Chondrocyte (in vitro differentiated cells): ENCODE measurements around the gene MCHR2. TPM values are rescaled to one million over a fixed set of nuclear protein-coding genes. Genes with fewer than 3 reads are reported as not detected.

ENCODE experiments used
- DNase-seq: peaks from one replicate; pipeline ENCODE4 v3.0.0; 2021; ENCODE audit warnings: mixed read lengths, low spot score
- H3K27ac Mint-ChIP-seq: one replicate; pipeline ENCODE4 v1.8.0; 2021; ENCODE audit warnings: mild to moderate bottlenecking, moderate library complexity, mixed read lengths; ENCODE audit not compliant: unreplicated experiment
- H3K27me3 Mint-ChIP-seq: 2 replicates; pipeline ENCODE4 v1.8.0; 2021; ENCODE audit warnings: low read depth, mixed read lengths
- H3K36me3 Mint-ChIP-seq: 2 replicates; pipeline ENCODE4 v1.8.0; 2021; ENCODE audit warnings: low read depth, mixed read lengths
- H3K4me1 Mint-ChIP-seq: 2 replicates; pipeline ENCODE4 v1.8.0; 2021; ENCODE audit warnings: low read depth, mild to moderate bottlenecking, mixed read lengths
- H3K4me3 Mint-ChIP-seq: one replicate; pipeline ENCODE4 v1.8.0; 2021; ENCODE audit warnings: mild to moderate bottlenecking, moderate library complexity, mixed read lengths; ENCODE audit not compliant: unreplicated experiment
- H3K9me3 Mint-ChIP-seq: 2 replicates; pipeline ENCODE4 v1.8.0; 2021; ENCODE audit warnings: low read depth, mixed read lengths
- CTCF ChIP-seq: fragments of 200-600 bp; sonication (generic); IDR thresholded peaks from 2 replicates; pipeline ENCODE4 v1.5.0; 2021; ENCODE audit warnings: antibody characterized with exemption, mild to moderate bottlenecking, moderate library complexity
- total RNA-seq: library from RNA; stranded (reverse); gene quantifications from 3 replicates; pipeline ENCODE4 v1.2.1, GENCODE V29; 2021

The MCHR2 gene
- total RNA-seq, 1 donor from 2014 or later = not detected

- Mint-ChIP-seq H3K27me3 (peaks cover 16% of the 10 kb centered on the region), H3K9me3 (no peaks in the 10 kb centered on the region), H3K4me1 (no peaks in the 10 kb centered on the region), H3K27ac (no peak overlapping the region), H3K4me3 (no peak overlapping the region), H3K36me3 (no peaks in the 10 kb centered on the region)
- DNase-seq = no peak
- TF ChIP-seq CTCF = no peak
These were observed 109.0 kb downstream of the MCHR2 start for GRCh38 chr6:99885051-99885450.

- no peak overlapping the region for H3K4me3 Mint-ChIP-seq
- no peaks in the 10 kb centered on the region for H3K9me3 Mint-ChIP-seq
- no peaks in the 10 kb centered on the region for H3K36me3 Mint-ChIP-seq
- no peak overlapping the region for H3K27ac Mint-ChIP-seq
- peaks cover 17% of the 10 kb centered on the region for H3K27me3 Mint-ChIP-seq
- H3K4me1 Mint-ChIP-seq = no peaks in the 10 kb centered on the region
- TF ChIP-seq CTCF = no peak
- DNase-seq = no peak
These were observed 111.8 kb downstream of the MCHR2 start for GRCh38 chr6:99882128-99882702.

GRCh38 chr6:99879431-99879830 is 114.6 kb downstream of the MCHR2 start:
- H3K9me3 Mint-ChIP-seq = no peaks in the 10 kb centered on the region
- H3K27me3 Mint-ChIP-seq = peaks cover 27% of the 10 kb centered on the region
- no peak overlapping the region for H3K4me3 Mint-ChIP-seq
- no peak for DNase-seq
- no peaks in the 10 kb centered on the region for H3K4me1 Mint-ChIP-seq
- H3K36me3 Mint-ChIP-seq = no peaks in the 10 kb centered on the region
- TF ChIP-seq CTCF = no peak
- no peak overlapping the region for H3K27ac Mint-ChIP-seq

- Mint-ChIP-seq H3K27me3 (peaks cover 40% of the 10 kb centered on the region), H3K36me3 (no peaks in the 10 kb centered on the region)
These were observed 119.0 kb downstream of the MCHR2 start for GRCh38 chr6:99875068-99875467.

GRCh38 chr6:99873084-99873483 is 120.9 kb downstream of the MCHR2 start:
- Mint-ChIP-seq H3K4me3 (no peak overlapping the region), H3K36me3 (no peaks in the 10 kb centered on the region), H3K4me1 (peaks cover 5% of the 10 kb centered on the region), H3K9me3 (no peaks in the 10 kb centered on the region), H3K27me3 (peaks cover 45% of the 10 kb centered on the region), H3K27ac (no peak overlapping the region)
- DNase-seq = no peak
- TF ChIP-seq CTCF = no peak

More at GRCh38 chr6:99875068-99875467, 119.0 kb downstream of the MCHR2 start:
- Mint-ChIP-seq H3K4me1 (no peaks in the 10 kb centered on the region), H3K4me3 (no peak overlapping the region), H3K27ac (no peak overlapping the region), H3K9me3 (no peaks in the 10 kb centered on the region)
- TF ChIP-seq CTCF = no peak
- DNase-seq = no peak
